ENCODE results near the gene U2AF2. TPM values are rescaled to one million over a fixed set of nuclear protein-coding genes. Genes with fewer than 3 reads are reported as not detected.

U2AF2 gene
- total and polyA plus RNA-seq, 8 donors: 53.2 to 463 (median 114) TPM

- no peaks in the 10 kb centered on the region for H3K9me3 ChIP-seq
- H3K4me1 ChIP-seq: peaks cover 45 to 80% (median 78%) of the 10 kb centered on the region in 4 donors
- TF ChIP-seq CTCF (IDR thresholded peaks at IDR 0.05): no peak
- TF ChIP-seq POLR2AphosphoS5 (IDR thresholded peaks at IDR 0.05): peak; percentile 28 to 78 (median 37)
- peak within 1 kb of the TSS; percentile 74 to 98 (median 97) for H3K4me3 ChIP-seq
- H3K27ac ChIP-seq: peak within 1 kb of the TSS; percentile 91 to 97 (median 95)
- peaks cover 11 to 19% (median 18%) of the 10 kb centered on the region in 4 donors for H3K36me3 ChIP-seq
- intact Hi-C loops (cut with DNase I; ENCODE audit: low total_unique reads): no loop called here
- WGBS, 5 donors: 0 to 2% (median 1%) methylated on average over 41 to 56 of the region's 56 CpGs
- H3K27me3 ChIP-seq: peaks cover 0 to 6% (median 0%) of the 10 kb centered on the region in 3 donors
- peak; percentile 83 to 88 for DNase-seq
Observed at GRCh38 chr19:55643003-55643886, 11.6 kb upstream of the U2AF2 start, which contains the start of gene ZNF581. Gene ZNF581 (plus strand): TSS chr19:55643649. CDS start chr19:55644572, 923 bp downstream.

- Histone ChIP-seq H3K27me3 (peaks cover 0 to 6% (median 0%) of the 10 kb centered on the region in 3 donors), H3K4me3 (peak overlapping the region; percentile 74 to 98 (median 97)), H3K27ac (peak overlapping the region; percentile 28 to 97 (median 95)), H3K4me1 (peaks cover 47 to 81% (median 79%) of the 10 kb centered on the region in 4 donors), H3K9me3 (no peaks in the 10 kb centered on the region), H3K36me3 (peaks cover 11 to 19% (median 16%) of the 10 kb centered on the region in 4 donors)
- TF ChIP-seq EP300 (IDR thresholded peaks at IDR 0.05): no peak
- no peak for TF ChIP-seq POLR2A (IDR thresholded peaks at IDR 0.05)
- TF ChIP-seq POLR2AphosphoS5 (IDR thresholded peaks at IDR 0.05): no peak
- intact Hi-C loops (cut with DNase I; ENCODE audit: low total_unique reads): no loop called here
- DNase-seq: no peak
- WGBS, 5 donors: 0 to 2% (median 0%) methylated on average over 14 to 15 of the region's 15 CpGs
Observed at GRCh38 chr19:55643887-55644176, 11.0 kb upstream of the U2AF2 start.

GRCh38 chr19:55644191-55644833, 10.5 kb upstream of the U2AF2 start:
- no peak for DNase-seq
- H3K4me3 ChIP-seq: peak overlapping the region; percentile 74 to 98 (median 97)
- intact Hi-C loops (cut with DNase I; ENCODE audit: low total_unique reads): no loop called here
- H3K27me3 ChIP-seq: peaks cover 0 to 6% (median 0%) of the 10 kb centered on the region in 3 donors
- H3K36me3 ChIP-seq: peaks cover 11 to 19% (median 16%) of the 10 kb centered on the region in 4 donors
- no peaks in the 10 kb centered on the region for H3K9me3 ChIP-seq
- peaks cover 52 to 83% (median 79%) of the 10 kb centered on the region in 4 donors for H3K4me1 ChIP-seq
- H3K27ac ChIP-seq: peak overlapping the region; percentile 28 to 97 (median 95)
- 41 to 58% (median 43%) methylated on average over 12 of the region's 12 CpGs for whole genome bisulfite sequencing, 5 donors
- TF ChIP-seq CTCF (IDR thresholded peaks at IDR 0.05) (no peak), POLR2AphosphoS5 (IDR thresholded peaks at IDR 0.05) (no peak)

- Histone ChIP-seq H3K4me3 (peak overlapping the region in 2 of 4 donors; percentile 98), H3K27ac (peak overlapping the region in 2 of 5 donors; percentile 93 to 97), H3K9me3 (no peaks in the 10 kb centered on the region), H3K36me3 (peaks cover 11 to 19% (median 16%) of the 10 kb centered on the region in 4 donors), H3K4me1 (peaks cover 50 to 81% (median 79%) of the 10 kb centered on the region in 4 donors), H3K27me3 (peaks cover 0 to 6% (median 0%) of the 10 kb centered on the region in 3 donors)
- DNase-seq: no peak
- WGBS, 5 donors: 76 to 87% (median 83%) methylated on average over 21 to 28 of the region's 28 CpGs
- intact Hi-C loops (cut with DNase I; ENCODE audit: low total_unique reads): no loop called here
- TF ChIP-seq CTCF (IDR thresholded peaks at IDR 0.05) (no peak), POLR2A (IDR thresholded peaks at IDR 0.05) (no peak), POLR2AphosphoS5 (IDR thresholded peaks at IDR 0.05) (no peak), EP300 (IDR thresholded peaks at IDR 0.05) (no peak)
Observed at GRCh38 chr19:55644842-55645511, 9.9 kb upstream of the U2AF2 start.

Measured in stomach (tissue), 9 donors.